Measurements from ENCODE around the gene SRR.
"Not testable (repeated sequence)": the region's sequence is repeated elsewhere in the genome, so short reads cannot be mapped to it uniquely, and the experiment has no call there.

The SRR gene

GRCh38 chr17:2292100-2292499 is 11.7 kb upstream of the SRR start:
- DNase-seq (ENCODE audit: low read depth) = no peak

- no peak for DNase-seq (ENCODE audit: low read depth)
These were observed 8.2 kb upstream of the SRR start for GRCh38 chr17:2295575-2295974.

GRCh38 chr17:2297023-2297422 is 6.7 kb upstream of the SRR start:
- DNase-seq (ENCODE audit: low read depth) = no peak

- no peak for DNase-seq (ENCODE audit: low read depth)
These were observed 4.6 kb upstream of the SRR start for GRCh38 chr17:2299136-2299535.

- no peak for DNase-seq (ENCODE audit: low read depth)
These were observed 4.0 kb upstream of the SRR start for GRCh38 chr17:2299756-2300155.

GRCh38 chr17:2302778-2303203 is 959 bp upstream of the SRR start:
- no peak for DNase-seq (ENCODE audit: low read depth)

GRCh38 chr17:2304931-2305330 is 1.2 kb downstream of the SRR start:
- no peak for DNase-seq (ENCODE audit: low read depth)

GRCh38 chr17:2309338-2310154 is 5.8 kb downstream of the SRR start:
- DNase-seq (ENCODE audit: low read depth) = no peak

- no peak for DNase-seq (ENCODE audit: low read depth)
These were observed 9.0 kb downstream of the SRR start for GRCh38 chr17:2312736-2313135.

GRCh38 chr17:2316916-2317205 is 13.1 kb downstream of the SRR start:
- not testable (repeated sequence) for DNase-seq (ENCODE audit: low read depth)

GRCh38 chr17:2317796-2318195 is 14.0 kb downstream of the SRR start:
- DNase-seq (ENCODE audit: low read depth) = no peak

- no peak for DNase-seq (ENCODE audit: low read depth)
These were observed 15.3 kb downstream of the SRR start for GRCh38 chr17:2319051-2319450.

GRCh38 chr17:2321399-2321798 is 17.6 kb downstream of the SRR start:
- no peak for DNase-seq (ENCODE audit: low read depth)

GRCh38 chr17:2323629-2324314 is 20.0 kb downstream of the SRR start:
- no peak for DNase-seq (ENCODE audit: low read depth)

- DNase-seq (ENCODE audit: low read depth) = no peak
These were observed 27.6 kb downstream of the SRR start for GRCh38 chr17:2331303-2331702.

- no peak for DNase-seq (ENCODE audit: low read depth)
These were observed 32.0 kb downstream of the SRR start for GRCh38 chr17:2335726-2336214.

GRCh38 chr17:2336215-2336851 is 32.6 kb downstream of the SRR start, which contains the start of gene TSR1:
Gene TSR1 (minus strand): TSS chr17:2336457. CDS start chr17:2336427, 30 bp downstream.
- peak; percentile 85 for DNase-seq (ENCODE audit: low read depth)

GRCh38 chr17:2336852-2337543 is 33.2 kb downstream of the SRR start, which contains the start of gene SGSM2:
Gene SGSM2 (plus strand): TSS chr17:2337501. CDS start chr17:2337689, 188 bp downstream.
- DNase-seq (ENCODE audit: low read depth) = no peak

GRCh38 chr17:2337544-2338314 is 34.0 kb downstream of the SRR start:
- DNase-seq (ENCODE audit: low read depth) = peak; percentile 33

- no peak for DNase-seq (ENCODE audit: low read depth)
These were observed 34.5 kb downstream of the SRR start for GRCh38 chr17:2338315-2338657.

- no peak for DNase-seq (ENCODE audit: low read depth)
These were observed 39.7 kb downstream of the SRR start for GRCh38 chr17:2343421-2343820.

- no peak for DNase-seq (ENCODE audit: low read depth)
These were observed 40.8 kb downstream of the SRR start for GRCh38 chr17:2344528-2344927.

Measured in stromal cell of bone marrow (primary cell).